SK-N-SH (cell line): ENCODE results near the gene LUC7L3.

Experiments
- CTCF ChIP-seq: fragments of 200-600 bp; sonication (generic); IDR thresholded peaks from 2 replicates; pipeline ENCODE4 v1.6.1; 2017; ENCODE audit warnings: antibody characterized with exemption, mild to moderate bottlenecking, moderate library complexity
- EP300 ChIP-seq, 2 experiments: IDR thresholded peaks; 2 replicates each; pipeline versions ENCODE4 v1.4.0 to v1.6.1; 2012; ENCODE audit warnings: borderline replicate concordance in 1 of 2, low read depth in 1 of 2, low read length in 1 of 2
- EZH2phosphoT487 ChIP-seq: fragments of 200-600 bp; sonication (generic); IDR thresholded peaks from 2 replicates; pipeline ENCODE4 v1.6.1; 2017; ENCODE audit warnings: low read depth, mixed run types, mild to moderate bottlenecking, antibody characterized with exemption, moderate library complexity, borderline replicate concordance
- GATA2 ChIP-seq: sonication (generic); formaldehyde crosslinking; IDR thresholded peaks from 2 replicates; pipeline ENCODE4 v1.5.0; 2020; ENCODE audit warnings: mild to moderate bottlenecking, missing genetic modification reagents
- MEF2A ChIP-seq: IDR thresholded peaks from 2 replicates; pipeline ENCODE4 v1.4.0; 2012; ENCODE audit warnings: low read depth, borderline replicate concordance
- RAD21 ChIP-seq: IDR thresholded peaks from 2 replicates; pipeline ENCODE4 v1.6.1; 2012; ENCODE audit warnings: mild to moderate bottlenecking, low read length
- RFX5 ChIP-seq: IDR thresholded peaks from 2 replicates; pipeline ENCODE4 v1.6.1; 2012; ENCODE audit warnings: mild to moderate bottlenecking, improper control_type of control experiment, low read length
- SMC3 ChIP-seq: IDR thresholded peaks from 2 replicates; pipeline ENCODE4 v1.6.1; 2012; ENCODE audit warnings: low read depth, low read length, improper control_type of control experiment
- YY1 ChIP-seq: IDR thresholded peaks from 2 replicates; pipeline ENCODE4 v1.4.0; 2012; ENCODE audit warnings: low read depth, mild to moderate bottlenecking
- TF ChIP-seq, protein P1 (sequence below): IDR thresholded peaks from 2 replicates; pipeline ENCODE4 v1.6.1; 2012; ENCODE audit warnings: mild to moderate bottlenecking, low read depth, low read length, moderate library complexity

DNA sequence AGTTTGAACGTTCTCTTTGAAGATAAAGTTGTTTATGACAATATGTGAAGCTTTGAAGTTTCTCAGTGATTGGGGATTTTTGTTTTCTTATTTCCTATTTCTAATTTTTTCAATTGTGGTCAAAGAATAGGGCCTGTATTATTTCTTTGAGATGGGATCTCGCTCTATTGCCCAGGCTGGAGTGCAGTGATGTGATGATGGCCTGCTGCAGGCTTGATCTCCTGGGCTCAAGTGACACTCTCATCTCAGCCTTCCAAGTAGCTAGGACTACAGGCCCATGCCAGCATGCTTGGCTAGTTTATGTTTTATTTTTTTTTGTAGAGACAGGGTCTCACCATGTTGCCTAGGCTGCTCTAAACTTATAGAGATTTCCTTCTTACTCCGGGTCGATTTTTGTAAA lies 59.6 kb downstream of the LUC7L3 start:
- no peak for TF ChIP-seq CTCF
- TF ChIP-seq, protein P1, sequence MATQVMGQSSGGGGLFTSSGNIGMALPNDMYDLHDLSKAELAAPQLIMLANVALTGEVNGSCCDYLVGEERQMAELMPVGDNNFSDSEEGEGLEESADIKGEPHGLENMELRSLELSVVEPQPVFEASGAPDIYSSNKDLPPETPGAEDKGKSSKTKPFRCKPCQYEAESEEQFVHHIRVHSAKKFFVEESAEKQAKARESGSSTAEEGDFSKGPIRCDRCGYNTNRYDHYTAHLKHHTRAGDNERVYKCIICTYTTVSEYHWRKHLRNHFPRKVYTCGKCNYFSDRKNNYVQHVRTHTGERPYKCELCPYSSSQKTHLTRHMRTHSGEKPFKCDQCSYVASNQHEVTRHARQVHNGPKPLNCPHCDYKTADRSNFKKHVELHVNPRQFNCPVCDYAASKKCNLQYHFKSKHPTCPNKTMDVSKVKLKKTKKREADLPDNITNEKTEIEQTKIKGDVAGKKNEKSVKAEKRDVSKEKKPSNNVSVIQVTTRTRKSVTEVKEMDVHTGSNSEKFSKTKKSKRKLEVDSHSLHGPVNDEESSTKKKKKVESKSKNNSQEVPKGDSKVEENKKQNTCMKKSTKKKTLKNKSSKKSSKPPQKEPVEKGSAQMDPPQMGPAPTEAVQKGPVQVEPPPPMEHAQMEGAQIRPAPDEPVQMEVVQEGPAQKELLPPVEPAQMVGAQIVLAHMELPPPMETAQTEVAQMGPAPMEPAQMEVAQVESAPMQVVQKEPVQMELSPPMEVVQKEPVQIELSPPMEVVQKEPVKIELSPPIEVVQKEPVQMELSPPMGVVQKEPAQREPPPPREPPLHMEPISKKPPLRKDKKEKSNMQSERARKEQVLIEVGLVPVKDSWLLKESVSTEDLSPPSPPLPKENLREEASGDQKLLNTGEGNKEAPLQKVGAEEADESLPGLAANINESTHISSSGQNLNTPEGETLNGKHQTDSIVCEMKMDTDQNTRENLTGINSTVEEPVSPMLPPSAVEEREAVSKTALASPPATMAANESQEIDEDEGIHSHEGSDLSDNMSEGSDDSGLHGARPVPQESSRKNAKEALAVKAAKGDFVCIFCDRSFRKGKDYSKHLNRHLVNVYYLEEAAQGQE = no peak
- TF ChIP-seq MEF2A = no peak
- TF ChIP-seq EP300 (IDR thresholded peaks at IDR 0.05; ENCODE audit: borderline replicate concordance in 1 of 2, low read depth in 1 of 2, low read length in 1 of 2) = no peak
- no peak for TF ChIP-seq SMC3
- TF ChIP-seq YY1 = no peak
- no peak for TF ChIP-seq EZH2phosphoT487
- no peak for TF ChIP-seq RFX5
- TF ChIP-seq GATA2 (CRISPR knock-in tag) = no peak
- TF ChIP-seq RAD21 = no peak
